Central memory CD8-positive, alpha-beta T cell (primary cell): ENCODE data around the gene SUZ12.
"Not testable (repeated sequence)": the region's sequence is repeated elsewhere in the genome, so short reads cannot be mapped to it uniquely, and the experiment has no call there.

Source experiments
- ATAC-seq: fragments of 150-1000 bp; cut with Tn5 transposase; replicated peaks from 2 replicates; pipeline ENCODE4 v1.10.0; 2022; ENCODE audit warnings: mild to moderate bottlenecking, moderate FRiP score, moderate number of reproducible peaks; ENCODE audit not compliant: poor library complexity, severe bottlenecking; ENCODE audit errors: extremely low read depth
- DNase-seq, 2 donors: peaks; one replicate each; pipeline ENCODE4 v3.0.0; 2021; ENCODE audit warnings: low spot score in 2 of 2
- H3K27ac Mint-ChIP-seq: one replicate; pipeline ENCODE4 v1.8.0; 2022; ENCODE audit warnings: low read depth, mild to moderate bottlenecking, moderate library complexity, mixed read lengths
- H3K27me3 Mint-ChIP-seq: one replicate; pipeline ENCODE4 v1.8.0; 2022; ENCODE audit warnings: mixed read lengths
- H3K36me3 Mint-ChIP-seq: one replicate; pipeline ENCODE4 v1.8.0; 2022; ENCODE audit warnings: mild to moderate bottlenecking, moderate library complexity, mixed read lengths; ENCODE audit not compliant: insufficient read depth
- H3K4me1 Mint-ChIP-seq: one replicate; pipeline ENCODE4 v1.8.0; 2022; ENCODE audit warnings: mixed read lengths
- H3K4me3 Mint-ChIP-seq: one replicate; pipeline ENCODE4 v1.8.0; 2022; ENCODE audit warnings: mild to moderate bottlenecking, moderate library complexity, mixed read lengths
- H3K9me3 Mint-ChIP-seq: one replicate; pipeline ENCODE4 v1.8.0; 2022; ENCODE audit warnings: mixed read lengths

Gene SUZ12

GRCh38 chr17:31918701-31919128 is 18.1 kb upstream of the SUZ12 start:
- no peak for DNase-seq
- Mint-ChIP-seq H3K27ac (no peak overlapping the region), H3K9me3 (no peaks in the 10 kb centered on the region), H3K27me3 (peaks cover 48% of the 10 kb centered on the region), H3K4me1 (no peaks in the 10 kb centered on the region), H3K36me3 (no peaks in the 10 kb centered on the region), H3K4me3 (no peak overlapping the region)
- no peak for ATAC-seq

GRCh38 chr17:31919802-31920525 is 16.8 kb upstream of the SUZ12 start:
- Mint-ChIP-seq H3K27me3 (peaks cover 48% of the 10 kb centered on the region), H3K27ac (no peak overlapping the region), H3K36me3 (no peaks in the 10 kb centered on the region), H3K4me3 (no peak overlapping the region), H3K9me3 (no peaks in the 10 kb centered on the region), H3K4me1 (no peaks in the 10 kb centered on the region)
- DNase-seq (no peak), ATAC-seq (no peak)

- DNase-seq = no peak
- H3K4me1 Mint-ChIP-seq = no peaks in the 10 kb centered on the region
- no peaks in the 10 kb centered on the region for H3K36me3 Mint-ChIP-seq
- no peak for ATAC-seq
- H3K4me3 Mint-ChIP-seq = no peak overlapping the region
- no peaks in the 10 kb centered on the region for H3K27me3 Mint-ChIP-seq
- no peak overlapping the region for H3K27ac Mint-ChIP-seq
- no peaks in the 10 kb centered on the region for H3K9me3 Mint-ChIP-seq
Observed at GRCh38 chr17:31926100-31926729, 10.6 kb upstream of the SUZ12 start.

- no peaks in the 10 kb centered on the region for H3K27me3 Mint-ChIP-seq
- H3K36me3 Mint-ChIP-seq = no peaks in the 10 kb centered on the region
- no peak overlapping the region for H3K4me3 Mint-ChIP-seq
- H3K9me3 Mint-ChIP-seq = no peaks in the 10 kb centered on the region
- H3K4me1 Mint-ChIP-seq = no peaks in the 10 kb centered on the region
- ATAC-seq = no peak
- DNase-seq = no peak
- H3K27ac Mint-ChIP-seq = no peak overlapping the region
Observed at GRCh38 chr17:31931756-31932155, 5.1 kb upstream of the SUZ12 start.

GRCh38 chr17:31935512-31935911 is 1.3 kb upstream of the SUZ12 start:
- peaks cover under 1% of the 10 kb centered on the region for H3K36me3 Mint-ChIP-seq
- H3K4me1 Mint-ChIP-seq = peaks cover 8% of the 10 kb centered on the region
- no peaks in the 10 kb centered on the region for H3K27me3 Mint-ChIP-seq
- DNase-seq = no peak
- H3K9me3 Mint-ChIP-seq = no peaks in the 10 kb centered on the region
- no peak overlapping the region for H3K27ac Mint-ChIP-seq
- peak overlapping the region; percentile 18 for H3K4me3 Mint-ChIP-seq
- ATAC-seq = no peak

GRCh38 chr17:31937926-31938641 is 1.3 kb downstream of the SUZ12 start:
- Mint-ChIP-seq H3K4me3 (peak overlapping the region; percentile 76), H3K4me1 (peaks cover 13% of the 10 kb centered on the region), H3K27ac (peak overlapping the region; percentile 38), H3K36me3 (peaks cover 15% of the 10 kb centered on the region)
- not testable (repeated sequence) for H3K27me3 Mint-ChIP-seq, H3K9me3 Mint-ChIP-seq, ATAC-seq, DNase-seq

GRCh38 chr17:31941916-31942315 is 5.1 kb downstream of the SUZ12 start:
- not testable (repeated sequence) for H3K27me3 Mint-ChIP-seq, H3K9me3 Mint-ChIP-seq, DNase-seq, H3K4me3 Mint-ChIP-seq, ATAC-seq
- H3K27ac Mint-ChIP-seq = peak overlapping the region; percentile 38
- peaks cover 13% of the 10 kb centered on the region for H3K4me1 Mint-ChIP-seq
- peaks cover 26% of the 10 kb centered on the region for H3K36me3 Mint-ChIP-seq

- DNase-seq, H3K27me3 Mint-ChIP-seq, H3K9me3 Mint-ChIP-seq, ATAC-seq, H3K4me3 Mint-ChIP-seq: not testable (repeated sequence)
- H3K4me1 Mint-ChIP-seq = peaks cover 13% of the 10 kb centered on the region
- peaks cover 27% of the 10 kb centered on the region for H3K36me3 Mint-ChIP-seq
- H3K27ac Mint-ChIP-seq = peak overlapping the region; percentile 38
Observed at GRCh38 chr17:31942396-31942795, 5.6 kb downstream of the SUZ12 start.

GRCh38 chr17:31951953-31952352 is 15.1 kb downstream of the SUZ12 start:
- ATAC-seq, DNase-seq, H3K27me3 Mint-ChIP-seq, H3K4me1 Mint-ChIP-seq, H3K27ac Mint-ChIP-seq, H3K9me3 Mint-ChIP-seq, H3K4me3 Mint-ChIP-seq: not testable (repeated sequence)
- peaks cover 40% of the 10 kb centered on the region for H3K36me3 Mint-ChIP-seq

GRCh38 chr17:31964131-31964530 is 27.3 kb downstream of the SUZ12 start:
- not testable (repeated sequence) for H3K4me3 Mint-ChIP-seq

GRCh38 chr17:31967648-31968047 is 30.8 kb downstream of the SUZ12 start:
- Mint-ChIP-seq H3K27ac (no peak overlapping the region), H3K4me3 (no peak overlapping the region), H3K9me3 (no peaks in the 10 kb centered on the region), H3K4me1 (peaks cover 2% of the 10 kb centered on the region), H3K27me3 (no peaks in the 10 kb centered on the region), H3K36me3 (peaks cover 31% of the 10 kb centered on the region)
- DNase-seq = no peak
- ATAC-seq = no peak

More at GRCh38 chr17:31964131-31964530, 27.3 kb downstream of the SUZ12 start:
- H3K27me3 Mint-ChIP-seq, H3K9me3 Mint-ChIP-seq, ATAC-seq, H3K4me1 Mint-ChIP-seq, DNase-seq: not testable (repeated sequence)
- Mint-ChIP-seq H3K36me3 (peaks cover 37% of the 10 kb centered on the region), H3K27ac (peak overlapping the region; percentile 49)

- H3K27ac Mint-ChIP-seq, H3K9me3 Mint-ChIP-seq, ATAC-seq, DNase-seq, H3K27me3 Mint-ChIP-seq, H3K4me1 Mint-ChIP-seq, H3K4me3 Mint-ChIP-seq: not testable (repeated sequence)
- peaks cover 24% of the 10 kb centered on the region for H3K36me3 Mint-ChIP-seq
Observed at GRCh38 chr17:31970416-31970815, 33.6 kb downstream of the SUZ12 start.
